Activated CD8-positive, alpha-beta memory T cell treated with anti-CD3 and anti-CD28 coated beads, Interleukin-2, amount 50 U/mL, for 4 hours (primary cell): ENCODE results near the gene TAAR1.
"Not testable (repeated sequence)": the region's sequence is repeated elsewhere in the genome, so short reads cannot be mapped to it uniquely, and the experiment has no call there.

Source experiments
- DNase-seq: peaks from one replicate; pipeline ENCODE4 v3.0.0-alpha.2; 2020

The TAAR1 gene, protein sequence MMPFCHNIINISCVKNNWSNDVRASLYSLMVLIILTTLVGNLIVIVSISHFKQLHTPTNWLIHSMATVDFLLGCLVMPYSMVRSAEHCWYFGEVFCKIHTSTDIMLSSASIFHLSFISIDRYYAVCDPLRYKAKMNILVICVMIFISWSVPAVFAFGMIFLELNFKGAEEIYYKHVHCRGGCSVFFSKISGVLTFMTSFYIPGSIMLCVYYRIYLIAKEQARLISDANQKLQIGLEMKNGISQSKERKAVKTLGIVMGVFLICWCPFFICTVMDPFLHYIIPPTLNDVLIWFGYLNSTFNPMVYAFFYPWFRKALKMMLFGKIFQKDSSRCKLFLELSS

DNA sequence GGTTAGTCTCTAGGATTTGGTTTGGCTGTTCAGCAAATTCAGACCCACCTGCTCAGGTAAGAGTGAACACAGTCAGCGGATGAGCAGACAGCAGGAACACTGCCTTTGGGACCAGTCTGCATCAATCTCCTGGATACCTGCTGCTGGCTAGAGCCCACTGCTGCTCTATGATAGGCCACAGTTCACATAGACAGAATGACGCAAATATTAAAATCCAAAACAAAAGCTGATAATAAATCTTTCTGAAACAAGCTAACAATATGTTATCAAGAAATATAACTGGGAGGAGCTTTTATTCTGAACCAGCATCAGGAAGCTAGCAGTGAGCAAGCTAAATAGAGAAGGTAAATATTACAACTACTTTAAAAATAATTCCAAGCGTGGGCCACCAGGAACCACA lies at the start of gene TAAR1:
TSS of gene TAAR1 (minus strand) at position 101 of the 400 bp plus-strand sequence. CDS start 13,179 bp downstream, outside the sequence.
- no peak for DNase-seq

DNA sequence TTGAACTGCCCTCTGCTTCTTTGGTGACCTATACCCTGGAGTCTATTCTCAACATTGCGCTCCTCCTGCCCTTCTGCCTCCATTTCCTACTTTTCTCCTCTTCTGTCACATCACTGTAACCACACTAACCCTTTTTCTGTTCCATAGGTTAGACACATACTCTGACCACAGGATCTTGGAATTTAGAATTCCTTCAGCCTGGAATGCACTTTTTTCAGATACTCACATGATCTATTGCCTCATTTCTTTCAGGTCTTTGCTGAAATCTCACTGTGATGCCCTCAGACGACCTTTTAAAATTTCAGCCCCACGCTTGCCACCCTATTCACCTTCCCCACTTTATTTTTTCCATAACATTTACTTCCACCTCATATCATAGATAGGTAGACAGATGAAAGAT lies 49.8 kb upstream of the TAAR1 start:
- DNase-seq = no peak

DNA sequence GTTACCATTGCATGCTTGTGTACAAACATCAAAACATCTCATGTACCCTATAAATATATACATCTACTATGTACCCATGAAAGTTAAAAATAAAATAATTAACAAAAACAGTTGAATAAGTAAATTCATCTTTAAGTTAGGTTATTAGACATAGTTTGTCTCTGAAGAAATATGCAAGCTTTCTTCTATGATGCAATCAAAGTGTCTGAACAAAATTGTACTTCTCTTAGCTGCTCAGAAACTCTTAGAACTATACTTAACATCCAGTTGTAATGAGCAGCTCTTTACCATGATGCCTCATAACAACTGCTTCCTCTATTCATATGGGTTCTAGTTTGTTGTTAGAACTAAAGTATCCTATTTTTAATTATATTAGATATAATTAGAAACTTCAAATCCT lies 49.0 kb upstream of the TAAR1 start:
- DNase-seq = no peak

DNA sequence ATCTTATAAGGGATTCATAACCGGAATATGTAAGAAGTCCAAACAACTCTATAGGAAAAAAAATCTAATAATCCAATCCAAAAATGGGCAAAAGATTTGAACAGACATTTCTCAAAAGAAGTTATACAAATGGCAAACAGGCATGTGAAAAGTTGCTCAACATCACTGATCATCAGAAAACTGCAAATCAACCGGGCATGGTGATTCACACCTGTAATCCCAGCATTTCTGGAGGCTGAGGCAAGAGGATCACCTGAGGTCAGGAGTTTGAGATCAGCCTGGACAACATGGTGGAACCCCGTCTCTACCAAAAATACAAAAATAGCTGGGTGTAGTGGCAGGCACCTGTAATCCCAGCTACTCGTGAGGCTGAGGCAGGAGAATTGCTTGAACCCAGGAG lies 47.8 kb upstream of the TAAR1 start:
- not testable (repeated sequence) for DNase-seq

DNA sequence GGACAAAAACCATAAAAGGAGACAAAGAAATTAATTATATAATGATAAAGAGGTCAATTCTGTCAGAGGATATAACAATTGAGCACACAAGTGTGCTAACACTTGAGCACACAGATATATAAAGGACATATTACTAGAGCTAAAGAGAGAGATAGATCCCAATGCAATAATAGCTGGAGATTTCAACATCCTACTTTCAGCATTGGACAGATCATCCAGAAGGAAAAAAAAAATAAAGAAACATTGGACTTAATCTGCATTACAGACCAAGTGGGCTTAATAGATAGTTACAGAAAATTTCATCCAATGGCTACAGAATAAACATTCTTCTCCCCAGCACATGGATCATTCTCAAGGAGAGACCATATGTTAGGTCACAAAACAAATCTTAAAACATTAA lies 45.0 kb upstream of the TAAR1 start:
- DNase-seq = no peak

DNA sequence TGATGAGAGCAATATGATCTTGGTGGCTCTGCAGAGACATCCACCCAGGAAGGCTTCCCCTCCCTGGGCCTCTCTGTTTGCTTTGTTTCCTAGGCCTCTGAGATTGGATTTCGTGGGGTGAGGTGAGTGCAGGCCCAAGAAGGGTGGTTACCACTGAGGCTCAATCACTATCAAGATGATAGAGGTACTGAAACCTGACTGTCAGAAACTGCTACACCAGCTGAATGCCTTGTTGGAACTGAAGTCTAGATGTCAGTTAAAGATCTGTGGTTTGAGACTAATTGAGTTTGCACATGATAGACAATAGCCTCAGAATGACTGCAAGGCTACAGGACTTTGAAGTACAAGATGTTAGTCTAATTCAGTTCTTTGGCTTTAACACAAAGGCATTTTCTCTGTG lies 39.6 kb upstream of the TAAR1 start:
- DNase-seq = no peak

DNA sequence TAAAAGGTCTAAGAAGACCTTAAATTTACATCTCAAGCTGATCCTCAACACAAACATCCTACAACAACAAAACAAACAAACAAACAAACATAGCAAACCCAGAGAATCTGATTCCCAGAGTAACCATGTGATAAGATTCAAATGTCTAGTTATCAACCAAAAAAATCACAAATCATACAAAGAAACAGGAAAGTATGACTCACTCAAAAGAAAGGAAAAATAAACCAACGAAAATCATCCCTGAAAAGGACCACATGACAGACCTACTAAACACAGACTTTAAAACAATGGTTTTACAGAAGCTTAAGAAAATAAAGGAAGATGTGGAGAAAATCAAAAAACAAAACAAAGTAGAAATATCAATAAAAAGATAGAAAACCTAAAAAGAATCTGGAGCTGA lies 36.8 kb upstream of the TAAR1 start:
- no peak for DNase-seq

DNA sequence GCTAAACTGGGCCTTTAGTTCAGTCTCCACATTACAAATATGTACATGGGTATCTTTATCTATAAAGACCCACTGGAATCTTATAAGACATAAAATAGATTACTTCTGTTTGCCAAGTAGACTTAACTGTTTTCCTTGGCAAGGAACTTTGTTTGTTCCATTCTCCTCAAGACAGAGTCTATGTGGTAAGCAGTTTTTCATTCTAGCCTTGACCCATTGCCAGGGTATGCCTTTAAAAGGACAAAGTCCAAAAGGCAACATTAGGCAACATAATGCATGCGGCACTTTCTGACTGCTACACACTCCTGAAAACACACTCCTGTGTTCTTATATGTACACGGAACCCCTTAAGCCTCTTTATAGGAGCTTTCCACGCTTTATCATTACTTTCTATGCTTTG lies 34.5 kb upstream of the TAAR1 start:
- DNase-seq = no peak

DNA sequence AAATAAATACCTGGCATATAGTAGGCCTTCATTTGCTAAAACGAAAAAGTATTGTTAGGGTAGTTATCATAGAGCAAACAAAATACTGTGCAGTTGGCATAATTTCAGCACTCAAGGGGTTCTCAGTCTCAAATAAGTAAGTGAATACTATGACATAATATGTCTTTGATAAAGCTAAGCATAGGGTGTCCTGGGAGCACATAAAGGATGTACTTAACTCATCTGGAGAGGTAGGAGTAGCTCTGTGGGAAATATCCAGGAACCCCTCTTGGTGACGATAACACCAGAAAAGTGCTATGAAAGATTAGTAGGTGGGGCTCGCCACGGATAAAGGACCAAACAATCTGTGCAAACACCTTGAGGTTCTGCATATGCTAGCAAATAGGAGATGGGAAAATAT lies 31.7 kb upstream of the TAAR1 start:
- no peak for DNase-seq

DNA sequence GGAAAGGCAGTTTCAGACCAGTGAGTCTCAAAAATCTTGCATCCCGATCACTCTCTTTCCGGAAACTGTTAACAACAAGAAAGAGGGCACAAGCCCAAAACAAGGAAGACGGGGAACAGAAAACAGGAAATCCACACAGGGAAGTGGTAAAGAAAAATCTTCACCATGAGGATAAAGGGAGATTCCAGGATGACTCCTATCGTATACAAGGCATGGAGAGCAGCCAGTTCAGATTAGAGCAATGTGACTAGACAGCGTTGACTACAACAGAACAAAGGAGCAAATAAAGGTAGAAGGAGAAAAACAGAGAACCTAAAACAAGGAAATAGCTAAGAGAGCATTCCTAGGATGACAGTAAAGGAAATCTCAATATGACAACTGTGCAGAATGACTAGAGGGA lies 28.3 kb upstream of the TAAR1 start:
- DNase-seq = no peak

DNA sequence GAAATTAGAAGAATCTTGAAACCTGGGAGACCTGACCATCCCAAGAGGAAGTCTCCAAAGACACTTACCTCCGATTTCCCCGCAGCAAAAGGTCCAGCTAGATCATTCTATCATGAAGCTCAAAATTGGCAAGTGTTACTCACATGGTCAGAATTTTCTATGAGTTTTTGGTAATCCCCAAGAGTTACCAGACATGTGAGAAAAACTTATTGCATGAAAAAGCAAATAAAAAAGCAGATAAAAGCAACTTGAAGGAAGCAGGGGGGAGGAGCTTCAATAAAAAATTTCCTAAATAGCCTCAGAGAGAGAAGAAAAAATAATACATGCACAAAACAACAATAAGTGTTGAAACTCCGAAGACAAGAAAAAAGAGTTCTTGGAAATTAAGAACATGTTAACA lies 27.5 kb upstream of the TAAR1 start:
- DNase-seq = no peak

DNA sequence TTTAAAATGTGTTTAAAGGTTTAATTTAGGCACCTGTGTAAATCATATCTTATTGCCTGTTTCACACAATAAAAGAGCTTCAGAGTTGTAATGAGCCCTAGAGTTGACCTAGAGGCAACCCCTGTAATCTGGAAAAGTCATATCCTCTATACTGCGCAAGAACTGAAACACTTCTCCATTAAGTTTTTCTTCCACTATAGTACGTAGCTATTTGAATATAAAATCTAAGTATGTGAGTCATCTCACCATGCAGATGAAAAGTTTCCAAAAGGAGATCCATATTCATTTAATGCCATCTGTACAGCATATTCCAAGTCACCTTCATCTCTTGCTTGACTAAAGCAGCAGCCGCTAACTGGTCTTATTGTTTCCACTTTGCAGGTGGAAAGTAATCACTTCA lies 26.0 kb upstream of the TAAR1 start:
- no peak for DNase-seq

DNA sequence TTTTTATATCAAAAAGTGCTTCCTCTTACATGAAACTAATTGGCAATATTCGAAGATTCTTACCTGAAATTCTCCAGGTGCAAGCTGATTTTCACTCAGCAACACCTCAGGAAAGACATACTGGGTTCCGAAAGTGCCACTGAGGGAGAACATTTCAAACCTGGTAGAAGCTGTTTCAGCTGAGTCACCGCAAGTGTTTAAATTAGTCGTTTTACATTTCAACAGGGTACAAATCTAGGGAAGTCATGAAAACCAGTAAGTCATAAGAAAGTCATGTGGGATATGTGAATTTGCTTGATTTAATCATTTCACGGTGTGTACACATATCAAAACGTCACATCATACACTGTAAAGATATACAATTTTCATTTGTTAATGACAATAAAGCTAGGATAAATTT lies 25.3 kb upstream of the TAAR1 start:
- DNase-seq = no peak

DNA sequence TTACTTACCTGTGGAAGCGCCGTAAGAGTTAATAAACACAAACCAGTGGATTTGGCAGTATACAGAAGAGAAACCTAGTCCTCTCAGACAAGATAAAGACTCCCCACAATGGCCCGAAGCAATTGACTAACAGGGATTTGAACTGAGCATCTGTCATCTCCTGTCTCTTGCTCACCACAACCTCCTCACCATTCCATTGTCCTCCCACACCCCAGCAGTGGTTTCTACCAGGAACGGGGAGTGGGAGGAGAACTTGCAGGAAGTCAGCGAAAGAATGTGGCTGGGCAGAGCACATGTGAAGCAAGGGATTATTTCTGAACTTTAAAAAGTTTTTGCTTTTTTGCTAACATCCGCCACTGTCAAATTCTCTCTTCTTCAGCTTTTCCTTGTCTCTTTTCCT lies 24.6 kb upstream of the TAAR1 start:
- DNase-seq = no peak

DNA sequence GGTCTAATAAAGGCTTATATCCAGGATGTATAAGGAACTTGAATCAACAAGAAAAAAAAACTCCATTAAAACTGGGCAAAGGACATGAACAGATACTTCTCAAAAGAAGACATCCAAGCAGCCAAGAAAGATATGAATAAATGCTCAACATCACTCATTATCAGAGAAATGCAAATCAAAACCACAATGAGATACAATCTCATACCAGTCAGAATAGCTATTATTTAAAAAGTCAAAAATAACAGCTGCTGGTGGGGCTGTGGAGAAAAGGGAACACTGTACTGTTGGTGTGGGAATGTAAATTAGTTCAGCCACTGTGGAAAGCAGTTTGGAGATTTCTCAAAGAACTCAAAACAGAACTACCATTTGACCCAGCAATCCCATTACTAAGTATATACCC lies 20.1 kb upstream of the TAAR1 start:
- not testable (repeated sequence) for DNase-seq

DNA sequence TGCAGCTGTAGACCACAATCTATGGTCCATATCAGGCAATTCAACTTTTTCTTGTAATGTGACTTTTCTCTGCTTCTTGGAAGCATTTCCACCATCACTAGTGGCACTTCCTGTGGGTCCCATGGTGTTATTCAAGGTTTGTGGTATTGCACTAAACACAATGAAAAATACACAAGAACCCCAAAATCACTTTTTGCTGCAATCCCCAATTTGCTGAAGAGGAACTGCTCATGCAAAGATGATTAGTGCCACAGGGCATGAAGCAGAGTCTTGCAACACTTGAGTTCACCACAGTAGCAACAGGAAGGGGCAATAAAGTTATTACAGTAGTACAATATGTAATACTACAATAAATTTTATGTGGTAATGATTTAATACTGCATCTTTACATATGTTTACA lies 16.8 kb upstream of the TAAR1 start:
- DNase-seq = no peak

DNA sequence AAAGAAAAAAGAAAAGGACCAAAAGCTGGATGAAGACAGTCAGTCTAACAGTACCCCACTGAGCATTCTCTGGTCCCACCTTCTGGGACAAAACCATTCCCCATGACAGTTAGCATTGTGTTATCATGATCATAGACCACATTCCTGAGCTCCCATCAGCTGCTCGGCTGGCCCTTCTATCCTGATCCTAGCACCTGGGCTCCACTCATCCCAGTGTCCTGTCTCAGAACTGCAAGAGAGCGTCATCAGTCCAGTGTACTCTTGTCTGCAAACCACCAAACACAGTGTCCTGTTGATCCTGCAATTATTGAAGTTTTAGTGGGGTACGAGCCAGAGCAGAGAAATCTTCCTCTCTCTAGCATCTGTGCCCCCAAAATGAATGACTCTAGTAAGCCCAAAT lies 16.0 kb upstream of the TAAR1 start:
- DNase-seq = no peak

DNA sequence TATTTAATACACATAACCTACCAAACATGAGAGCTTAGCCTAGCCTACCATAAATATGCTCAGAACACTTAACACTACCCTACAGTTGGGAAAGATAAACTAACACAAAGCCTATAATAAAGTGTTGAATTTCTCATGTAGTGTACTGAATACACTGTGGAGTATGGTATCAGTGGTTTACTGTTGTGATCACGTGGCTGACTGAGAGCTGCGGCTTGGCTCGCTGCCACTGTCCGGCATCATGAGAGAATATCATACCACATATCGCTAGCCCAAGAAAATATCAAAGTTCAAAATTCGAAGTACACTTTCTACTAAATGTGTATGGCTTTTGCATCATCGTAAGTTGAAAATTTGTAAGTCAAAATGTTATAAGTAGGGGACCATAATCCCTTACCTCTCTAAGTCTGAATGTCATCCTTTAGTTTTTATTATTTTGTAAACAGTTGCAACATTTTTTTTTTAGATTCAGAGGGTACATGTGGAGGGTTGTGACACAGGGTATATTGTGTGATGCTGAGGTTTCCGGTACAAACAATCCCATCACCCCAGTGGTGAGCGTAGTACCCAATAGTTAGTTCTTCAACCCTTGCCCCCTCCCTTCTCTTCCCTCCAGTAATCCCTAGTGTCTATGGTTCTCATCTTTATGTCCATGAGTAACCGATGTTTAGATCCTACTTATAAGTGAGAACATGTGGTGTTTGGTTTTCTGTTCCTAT lies 14.6 kb upstream of the TAAR1 start:
- DNase-seq = no peak

DNA sequence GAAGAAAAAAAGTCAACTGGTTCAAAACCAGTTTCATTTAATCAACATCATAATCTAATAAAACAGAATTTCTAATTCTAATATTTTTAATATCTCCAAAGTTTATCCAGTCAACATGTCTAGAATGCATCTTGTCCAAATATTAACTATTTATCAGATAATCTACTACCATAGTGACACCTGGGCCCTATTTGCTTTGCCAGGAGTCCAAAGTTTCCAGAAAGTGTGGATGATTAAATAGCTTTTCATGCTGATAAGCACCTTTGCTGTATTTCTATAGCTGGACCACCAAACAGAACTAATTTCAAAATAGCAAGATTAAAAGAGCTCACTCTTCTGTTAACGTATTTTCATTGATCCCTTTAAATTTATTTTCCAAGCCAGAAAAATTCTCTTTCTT lies 12.3 kb upstream of the TAAR1 start:
- no peak for DNase-seq

DNA sequence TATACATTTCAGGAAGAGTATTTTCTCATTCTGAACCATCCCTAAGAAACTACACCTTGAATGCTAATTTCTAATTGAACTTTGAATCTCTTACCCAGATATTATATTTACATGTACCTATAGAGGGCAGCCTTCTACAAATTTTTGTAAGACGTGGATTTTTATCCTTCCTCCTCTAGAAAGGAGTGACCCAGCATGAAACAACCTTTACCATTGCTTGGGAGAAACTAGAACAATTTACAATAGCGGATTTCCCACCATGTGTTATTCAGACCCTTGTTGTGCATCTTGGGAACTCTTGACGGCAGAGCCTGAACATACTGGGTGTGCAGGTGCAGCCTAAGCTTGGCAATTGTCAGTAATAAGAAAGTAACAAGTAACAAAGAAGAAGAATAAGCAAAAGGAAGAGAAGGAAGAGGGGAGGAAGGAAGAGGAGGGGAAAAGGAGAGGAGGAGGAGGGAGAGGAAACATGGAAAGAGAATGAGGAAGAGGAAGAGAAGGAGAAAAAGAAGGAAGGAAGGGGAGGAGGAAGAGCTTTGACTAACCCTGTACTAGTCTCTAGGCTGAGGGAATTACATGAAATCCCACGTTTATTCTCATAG lies 10.8 kb upstream of the TAAR1 start:
- no peak for DNase-seq

DNA sequence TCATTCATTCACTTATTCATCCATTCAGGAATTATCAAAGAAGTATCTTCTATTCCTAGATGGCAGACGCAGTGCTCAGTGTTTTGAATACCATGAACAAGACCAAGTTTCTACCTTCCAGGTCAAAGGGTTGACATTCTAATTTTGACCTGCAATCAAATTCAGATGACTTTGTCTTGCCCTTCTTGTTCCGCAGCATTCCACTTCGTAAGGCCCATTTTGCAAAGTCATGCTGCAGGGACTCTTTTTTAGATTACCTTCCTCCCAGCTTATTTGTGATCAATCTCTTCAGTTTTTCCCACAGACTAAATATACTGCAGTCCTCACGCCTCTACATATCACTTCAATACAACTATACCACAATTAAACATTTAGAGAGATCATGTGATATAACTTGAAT lies 7.1 kb upstream of the TAAR1 start:
- no peak for DNase-seq

DNA sequence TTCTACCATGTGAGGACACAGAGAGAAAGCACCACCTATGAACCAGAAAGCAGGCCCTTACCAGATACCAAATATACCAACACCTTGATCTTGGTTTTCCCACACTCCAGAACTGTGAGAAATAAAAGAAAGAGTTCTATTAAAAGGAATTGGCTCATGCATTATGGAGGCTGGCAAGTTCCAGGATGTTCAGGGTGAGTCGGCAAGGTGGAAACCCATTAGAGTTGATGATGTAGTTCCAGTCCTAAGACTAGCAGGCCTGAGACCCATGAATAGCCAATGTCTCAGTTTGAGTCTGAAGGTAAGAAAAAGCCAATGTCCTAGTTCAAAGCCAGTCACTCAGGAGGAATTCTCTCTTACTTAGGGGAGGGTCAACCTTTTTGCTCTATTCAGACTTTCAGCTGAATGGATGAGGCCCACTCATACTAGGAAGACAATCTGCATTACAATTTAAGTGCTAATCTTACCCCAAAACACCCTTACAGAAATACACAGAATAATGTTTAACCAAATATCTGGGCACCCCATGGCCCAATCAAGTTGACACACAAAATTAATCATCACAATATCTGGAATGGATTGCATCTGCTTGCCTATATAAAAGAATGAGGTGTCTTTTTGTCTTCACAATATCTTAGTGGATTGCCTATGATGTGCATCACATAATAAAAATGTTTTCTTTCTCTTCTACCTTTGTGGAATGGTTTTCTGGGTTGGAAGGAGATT lies 5.5 kb upstream of the TAAR1 start:
- DNase-seq = no peak

DNA sequence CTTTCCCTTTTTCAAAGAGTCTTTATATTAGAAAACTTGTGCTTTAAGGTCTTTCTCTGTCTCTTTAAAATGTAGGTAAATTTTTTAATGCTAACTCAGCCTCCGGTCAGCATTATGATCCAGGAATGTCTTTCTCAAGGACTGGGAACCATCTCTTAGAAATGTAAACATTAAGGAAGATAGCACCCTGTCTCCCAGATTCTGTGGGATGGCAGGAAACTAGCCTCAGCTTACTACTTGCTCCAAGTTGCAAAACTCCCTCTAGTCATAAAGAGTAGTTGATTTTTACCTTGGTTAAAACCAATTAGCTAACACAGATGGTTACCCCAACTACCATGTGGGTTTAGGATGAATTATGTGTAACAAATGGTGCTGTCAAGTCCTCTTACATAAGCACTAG lies 4.7 kb upstream of the TAAR1 start:
- no peak for DNase-seq

DNA sequence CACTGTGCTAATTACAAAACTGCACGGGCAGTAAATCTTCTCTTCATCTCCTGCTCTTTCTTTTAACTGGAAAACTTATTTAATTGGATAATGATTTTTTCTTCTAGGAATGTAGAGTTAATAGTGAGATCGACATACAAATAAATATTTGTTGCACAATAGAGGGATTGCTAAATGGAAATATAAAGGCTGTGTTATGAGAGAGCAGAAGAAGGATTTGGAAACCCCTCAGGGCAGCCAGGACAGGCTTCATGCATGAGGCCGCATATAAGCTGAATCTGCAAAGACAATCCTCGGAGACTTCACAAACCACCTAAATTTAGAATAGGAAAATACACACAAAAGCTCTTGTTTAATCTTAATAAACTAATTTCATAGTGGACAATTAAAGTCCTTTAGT lies 2.9 kb upstream of the TAAR1 start:
- no peak for DNase-seq
